SU-DHL-6 (cell line): Measurements from ENCODE around the gene HSD17B7.

Experiments used
- H2AFZ ChIP-seq: fragments of 200-600 bp; sonication (generic); 2 replicates; pipeline ENCODE4 v1.6.1; 2014; ENCODE audit warnings: low read depth, mild to moderate bottlenecking, moderate library complexity, mixed read lengths, antibody characterized with exemption, low read length; ENCODE audit not compliant: severe bottlenecking
- H3F3A ChIP-seq: fragments of 200-600 bp; shearing (Covaris generic); 2 replicates; pipeline ENCODE4 v1.6.0; 2016; ENCODE audit warnings: antibody characterized with exemption, mild to moderate bottlenecking; ENCODE audit not compliant: insufficient read depth
- H3K27ac ChIP-seq: fragments of 200-600 bp; sonication (generic); 2 replicates; pipeline ENCODE4 v1.5.1; 2016; ENCODE audit warnings: low read depth, mild to moderate bottlenecking, low read length, moderate library complexity, mixed read lengths
- H3K27me3 ChIP-seq: fragments of 200-600 bp; sonication (generic), shearing (Covaris generic); 2 replicates; pipeline ENCODE4 v1.6.0; 2014; ENCODE audit warnings: mild to moderate bottlenecking, low read length
- H3K36me3 ChIP-seq: fragments of 200-600 bp; sonication (generic); 2 replicates; pipeline ENCODE4 v1.6.1; 2014; ENCODE audit warnings: mild to moderate bottlenecking, low read length, mixed read lengths
- H3K4me2 ChIP-seq: fragments of 300-600, 200-600 bp; shearing (Covaris generic), sonication (generic); 2 replicates; pipeline ENCODE4 v1.6.0; 2014; ENCODE audit warnings: low read length, low read depth, mild to moderate bottlenecking; ENCODE audit not compliant: poor library complexity, severe bottlenecking
- H3K4me3 ChIP-seq: fragments of 200-600 bp; sonication (generic); 2 replicates; pipeline ENCODE4 v1.5.1; 2014; ENCODE audit warnings: antibody characterized with exemption, low read length, mild to moderate bottlenecking, mixed read lengths; ENCODE audit not compliant: insufficient read depth, poor library complexity, severe bottlenecking
- H3K79me2 ChIP-seq: fragments of 200-600 bp; sonication (generic); 2 replicates; pipeline ENCODE4 v1.6.1; 2014; ENCODE audit warnings: mild to moderate bottlenecking, low read length, moderate library complexity; ENCODE audit not compliant: insufficient read depth
- H3K9ac ChIP-seq: fragments of 200-600 bp; sonication (generic); 2 replicates; pipeline ENCODE4 v1.7.0; 2014; ENCODE audit warnings: mild to moderate bottlenecking, low read length
- H3K9me2 ChIP-seq: fragments of 200-600 bp; sonication (generic); replicated peaks from 2 replicates; pipeline ENCODE4 v1.6.1; 2014; ENCODE audit warnings: low read length; ENCODE audit not compliant: insufficient read depth
- H3K9me3 ChIP-seq: fragments of 200-600 bp; sonication (generic); 2 replicates; pipeline ENCODE4 v1.6.1; 2014; ENCODE audit warnings: low read length, mixed read lengths; ENCODE audit not compliant: insufficient read depth
- H4K20me1 ChIP-seq: fragments of 200-600 bp; sonication (generic); 2 replicates; pipeline ENCODE4 v1.6.1; 2014; ENCODE audit warnings: low read depth, mild to moderate bottlenecking, antibody characterized with exemption, low read length, moderate library complexity, mixed read lengths
- EZH2phosphoT487 ChIP-seq: fragments of 200-600 bp; sonication (generic), shearing (Covaris generic); conservative IDR thresholded peaks from 2 replicates; pipeline ENCODE4 v1.6.1; 2018; ENCODE audit warnings: mild to moderate bottlenecking, antibody characterized with exemption, low read length, moderate library complexity, mixed read lengths
- TF ChIP-seq, protein P1 (sequence below): fragments of 200-600 bp; sonication (generic); IDR thresholded peaks from one replicate; pipeline ENCODE4 v1.5.1; 2017; ENCODE audit warnings: antibody characterized with exemption, mild to moderate bottlenecking, low read length, moderate library complexity; ENCODE audit not compliant: insufficient read depth, poor library complexity, severe bottlenecking

Gene HSD17B7

DNA sequence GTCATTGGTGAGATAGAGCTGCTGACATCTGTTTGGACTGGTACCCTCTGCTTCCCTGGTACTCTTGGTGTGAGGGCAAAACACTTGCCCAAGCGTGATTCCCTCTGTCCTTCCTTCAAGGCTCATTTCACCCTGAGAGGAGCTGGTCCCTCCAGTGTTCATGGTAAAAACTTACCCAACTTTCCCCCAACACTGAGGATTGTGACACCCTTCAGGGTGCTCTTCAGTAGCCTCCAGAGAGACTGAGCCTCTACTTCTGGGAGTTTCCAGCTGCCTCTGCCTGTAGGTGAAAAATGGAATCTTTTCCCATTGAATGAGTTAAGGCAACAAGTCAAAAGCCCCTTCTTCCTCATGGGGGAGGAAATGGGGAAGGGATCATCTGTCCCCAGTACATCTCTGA lies 60.8 kb downstream of the HSD17B7 start:
- no peak for TF ChIP-seq EZH2phosphoT487
- TF ChIP-seq, protein P1, sequence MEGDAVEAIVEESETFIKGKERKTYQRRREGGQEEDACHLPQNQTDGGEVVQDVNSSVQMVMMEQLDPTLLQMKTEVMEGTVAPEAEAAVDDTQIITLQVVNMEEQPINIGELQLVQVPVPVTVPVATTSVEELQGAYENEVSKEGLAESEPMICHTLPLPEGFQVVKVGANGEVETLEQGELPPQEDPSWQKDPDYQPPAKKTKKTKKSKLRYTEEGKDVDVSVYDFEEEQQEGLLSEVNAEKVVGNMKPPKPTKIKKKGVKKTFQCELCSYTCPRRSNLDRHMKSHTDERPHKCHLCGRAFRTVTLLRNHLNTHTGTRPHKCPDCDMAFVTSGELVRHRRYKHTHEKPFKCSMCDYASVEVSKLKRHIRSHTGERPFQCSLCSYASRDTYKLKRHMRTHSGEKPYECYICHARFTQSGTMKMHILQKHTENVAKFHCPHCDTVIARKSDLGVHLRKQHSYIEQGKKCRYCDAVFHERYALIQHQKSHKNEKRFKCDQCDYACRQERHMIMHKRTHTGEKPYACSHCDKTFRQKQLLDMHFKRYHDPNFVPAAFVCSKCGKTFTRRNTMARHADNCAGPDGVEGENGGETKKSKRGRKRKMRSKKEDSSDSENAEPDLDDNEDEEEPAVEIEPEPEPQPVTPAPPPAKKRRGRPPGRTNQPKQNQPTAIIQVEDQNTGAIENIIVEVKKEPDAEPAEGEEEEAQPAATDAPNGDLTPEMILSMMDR = no peak
- Histone ChIP-seq H3F3A (no peaks in the 10 kb centered on the region), H4K20me1 (no peaks in the 10 kb centered on the region), H3K27me3 (no peaks in the 10 kb centered on the region), H3K79me2 (no peaks in the 10 kb centered on the region), H3K9ac (no peak overlapping the region), H3K27ac (no peak overlapping the region), H3K9me3 (no peaks in the 10 kb centered on the region), H3K4me2 (no peak overlapping the region), H2AFZ (no peak overlapping the region), H3K4me3 (no peak overlapping the region), H3K36me3 (no peaks in the 10 kb centered on the region), H3K9me2 (no peaks in the 10 kb centered on the region)

DNA sequence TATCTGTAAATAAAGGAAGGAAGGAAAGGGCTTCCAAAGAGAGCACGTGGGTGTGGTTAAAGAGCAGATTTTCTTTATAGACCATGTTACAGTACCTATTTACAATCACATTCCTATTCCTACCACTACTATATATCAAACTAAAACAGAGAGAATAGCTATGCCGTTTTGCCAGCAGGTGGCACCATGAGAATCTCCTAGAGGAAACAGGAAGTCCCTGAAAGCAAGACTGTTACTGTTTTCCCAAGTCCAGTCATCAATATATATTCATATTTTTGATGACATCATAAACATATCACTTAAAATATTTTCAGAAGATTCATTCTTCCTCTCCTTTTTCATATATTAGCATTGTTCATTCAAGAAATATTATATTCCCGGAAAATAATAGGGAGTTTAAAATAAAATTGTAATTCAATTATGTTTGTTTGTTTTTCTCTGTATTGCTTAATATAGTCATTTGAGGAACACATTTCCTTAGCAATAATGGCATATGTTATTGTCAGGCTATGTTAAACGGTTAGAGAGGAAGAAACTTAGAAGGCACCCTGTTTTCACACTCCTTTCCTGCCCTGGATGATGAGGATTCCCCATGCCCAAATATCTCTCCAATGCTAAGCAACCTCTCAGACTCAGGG lies 63.9 kb downstream of the HSD17B7 start:
- no peak overlapping the region for H3K4me3 ChIP-seq
- H3K4me2 ChIP-seq = no peak overlapping the region
- no peaks in the 10 kb centered on the region for H3K9me2 ChIP-seq
- no peaks in the 10 kb centered on the region for H3K36me3 ChIP-seq
- TF ChIP-seq, protein P1 = peak; percentile 82
- TF ChIP-seq EZH2phosphoT487 = no peak
- no peaks in the 10 kb centered on the region for H4K20me1 ChIP-seq
- no peaks in the 10 kb centered on the region for H3K79me2 ChIP-seq
- H3F3A ChIP-seq = no peaks in the 10 kb centered on the region
- no peaks in the 10 kb centered on the region for H3K27me3 ChIP-seq
- H3K27ac ChIP-seq = no peak overlapping the region
- H3K9me3 ChIP-seq = no peaks in the 10 kb centered on the region
- H3K9ac ChIP-seq = no peak overlapping the region
- peak overlapping the region; percentile 23 for H2AFZ ChIP-seq

DNA sequence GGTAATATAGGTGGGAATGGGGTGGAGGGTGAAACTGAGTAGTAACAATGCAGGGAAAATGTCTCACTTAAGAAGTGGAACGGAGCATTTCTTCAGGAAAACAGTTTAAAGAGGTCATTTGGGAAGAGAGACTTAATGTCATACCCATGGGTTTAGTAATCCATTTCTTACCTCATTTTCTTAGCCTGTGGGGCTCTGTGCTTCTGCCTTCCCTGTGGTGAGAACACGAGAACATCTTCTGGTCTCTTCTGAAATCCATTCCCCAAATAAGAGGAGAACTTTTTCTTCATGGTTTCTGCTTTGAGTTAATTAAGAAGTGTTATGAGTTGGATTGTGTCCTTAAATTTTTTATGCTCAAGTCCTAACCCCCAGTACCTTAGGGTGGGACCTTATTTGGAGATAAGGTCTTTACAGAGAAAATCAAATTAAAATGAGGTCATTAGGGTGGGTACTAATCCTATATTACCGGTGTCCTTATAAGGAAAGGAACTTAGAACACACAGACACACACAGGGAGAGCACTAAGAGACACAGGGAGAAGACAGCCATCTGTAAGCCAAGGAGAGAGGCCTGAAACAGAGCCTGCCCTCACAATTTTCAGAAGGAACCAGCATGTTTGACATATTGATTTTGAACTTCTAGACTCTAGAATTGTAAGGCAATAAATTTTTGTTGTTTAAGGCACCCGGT lies 65.1 kb downstream of the HSD17B7 start:
- H3K27me3 ChIP-seq = no peaks in the 10 kb centered on the region
- H3K79me2 ChIP-seq = no peaks in the 10 kb centered on the region
- no peaks in the 10 kb centered on the region for H4K20me1 ChIP-seq
- H3F3A ChIP-seq = no peaks in the 10 kb centered on the region
- H3K9ac ChIP-seq = no peak overlapping the region
- no peak overlapping the region for H2AFZ ChIP-seq
- H3K4me3 ChIP-seq = no peak overlapping the region
- TF ChIP-seq, protein P1 = no peak
- H3K9me2 ChIP-seq = no peaks in the 10 kb centered on the region
- no peaks in the 10 kb centered on the region for H3K9me3 ChIP-seq
- no peak overlapping the region for H3K27ac ChIP-seq
- no peak overlapping the region for H3K4me2 ChIP-seq
- no peaks in the 10 kb centered on the region for H3K36me3 ChIP-seq
